ENCODE data around the gene OAF. TPM values are rescaled to one million over a fixed set of nuclear protein-coding genes. Genes with fewer than 3 reads are reported as not detected.

OAF gene
- total and polyA plus RNA-seq, 2 donors, result 4.9 to 5.3 TPM

DNA sequence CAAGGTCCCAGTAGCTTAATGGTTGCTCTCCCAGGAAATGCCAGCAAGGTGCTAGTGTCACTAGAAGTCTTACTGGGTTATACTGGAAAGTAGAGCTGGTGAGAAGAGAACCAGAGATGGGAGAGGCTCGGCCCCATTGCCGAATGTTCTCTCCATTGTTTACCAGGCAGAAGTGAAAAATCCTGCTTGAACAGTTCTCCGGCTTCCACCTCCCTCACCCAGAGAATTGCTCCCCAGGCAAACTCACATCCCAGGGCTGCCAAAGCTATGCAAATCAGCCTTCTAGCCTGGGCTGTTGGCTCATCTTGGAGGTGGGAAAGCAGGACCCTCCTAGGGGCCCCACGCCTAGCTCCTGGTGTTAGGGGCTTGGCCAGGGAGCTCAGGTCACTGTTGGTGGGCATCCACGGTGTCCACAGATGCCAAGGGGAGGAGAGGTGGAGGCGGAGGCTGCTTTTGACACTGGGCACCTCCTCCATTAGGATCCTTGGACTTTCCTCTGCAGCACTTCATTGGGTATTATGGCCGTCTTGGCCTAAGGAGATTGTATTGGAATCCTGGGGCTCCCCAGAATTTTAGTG lies 49.2 kb downstream of the OAF start:
- H3K27me3 ChIP-seq (ENCODE audit: control insufficient read depth in 2 of 2, insufficient read depth in 1 of 2, low read length in 1 of 2), result peaks cover 0 to 24% of the 10 kb centered on the region in 2 donors
- no peaks in the 10 kb centered on the region for H3K36me3 ChIP-seq (ENCODE audit: control insufficient read depth in 2 of 2, insufficient read depth in 2 of 2, low read length in 1 of 2)

DNA sequence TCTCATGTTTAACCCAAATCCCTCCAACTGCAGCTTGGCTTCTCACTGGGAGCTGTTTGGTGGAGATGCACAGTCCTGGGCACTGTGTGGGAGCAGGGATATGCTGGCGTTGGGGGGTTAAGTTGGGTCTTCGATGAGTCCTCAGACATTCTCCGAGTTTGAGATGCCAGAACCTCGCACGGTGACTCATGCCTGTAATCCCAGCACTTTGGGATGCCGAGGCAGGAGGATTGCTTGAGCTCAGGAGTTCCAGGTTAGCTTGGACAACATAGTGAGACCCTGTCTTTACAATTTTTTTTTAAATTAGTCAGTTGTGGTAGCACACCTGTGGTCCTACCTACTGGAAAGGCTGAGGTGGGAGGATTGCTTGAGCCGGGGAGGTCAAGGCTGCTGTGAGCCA lies 49.8 kb downstream of the OAF start:
- Histone ChIP-seq H3K36me3 (ENCODE audit: control insufficient read depth in 2 of 2, insufficient read depth in 2 of 2, low read length in 1 of 2) (no peaks in the 10 kb centered on the region), H3K27ac (ENCODE audit: low read depth in 1 of 2, low read length in 1 of 2) (no peak overlapping the region), H3K9me3 (ENCODE audit: control insufficient read depth in 2 of 2, insufficient read depth in 1 of 2, low read length in 1 of 2) (no peaks in the 10 kb centered on the region), H3K4me1 (ENCODE audit: control insufficient read depth in 2 of 2, insufficient read depth in 2 of 2, low read length in 2 of 2) (no peaks in the 10 kb centered on the region), H3K4me3 (ENCODE audit: low read length in 2 of 2) (no peak overlapping the region), H3K27me3 (ENCODE audit: control insufficient read depth in 2 of 2, insufficient read depth in 1 of 2, low read length in 1 of 2) (peaks cover 0 to 20% of the 10 kb centered on the region in 2 donors)
- DNase-seq (ENCODE audit: low read depth in 6 of 9, low spot score in 9 of 9), result no peak
- 94% methylated on average over 7 of the region's 7 CpGs for WGBS

More for the DNA sequence above, 49.2 kb downstream of the OAF start:
- no peak for DNase-seq (ENCODE audit: low read depth in 6 of 9, low spot score in 9 of 9)
- WGBS, result 91% methylated on average over 7 of the region's 7 CpGs
- Histone ChIP-seq H3K9me3 (ENCODE audit: control insufficient read depth in 2 of 2, insufficient read depth in 1 of 2, low read length in 1 of 2) (no peaks in the 10 kb centered on the region), H3K4me3 (ENCODE audit: low read length in 2 of 2) (no peak overlapping the region), H3K27ac (ENCODE audit: low read depth in 1 of 2, low read length in 1 of 2) (no peak overlapping the region), H3K4me1 (ENCODE audit: control insufficient read depth in 2 of 2, insufficient read depth in 2 of 2, low read length in 2 of 2) (peaks cover 0 to 1% of the 10 kb centered on the region in 2 donors)

DNA sequence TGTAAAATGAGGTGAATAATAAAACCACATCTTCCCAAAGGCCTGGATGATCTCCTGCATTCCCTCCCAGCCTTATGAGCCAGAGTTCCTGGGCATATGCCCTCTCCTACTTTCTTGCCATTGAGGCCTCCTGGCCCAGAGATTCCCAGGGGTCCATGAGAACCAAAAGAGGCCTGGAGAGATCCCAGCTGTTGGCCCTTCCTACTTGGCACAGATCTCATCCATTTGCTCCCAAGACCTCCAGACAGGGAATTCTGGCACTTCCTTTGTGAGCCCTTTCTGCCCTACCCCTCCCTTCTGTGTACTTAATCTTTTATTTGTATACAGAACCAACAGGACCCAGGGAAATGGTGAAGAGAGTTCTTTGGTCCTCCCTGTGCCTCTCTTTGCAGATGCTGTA lies 50.5 kb downstream of the OAF start:
- no peak overlapping the region for H3K27ac ChIP-seq (ENCODE audit: low read depth in 1 of 2, low read length in 1 of 2)
- no peaks in the 10 kb centered on the region for H3K4me1 ChIP-seq (ENCODE audit: control insufficient read depth in 2 of 2, insufficient read depth in 2 of 2, low read length in 2 of 2)
- no peaks in the 10 kb centered on the region for H3K36me3 ChIP-seq (ENCODE audit: control insufficient read depth in 2 of 2, insufficient read depth in 2 of 2, low read length in 1 of 2)
- H3K27me3 ChIP-seq (ENCODE audit: control insufficient read depth in 2 of 2, insufficient read depth in 1 of 2, low read length in 1 of 2), result peaks cover 0 to 15% of the 10 kb centered on the region in 2 donors
- no peak overlapping the region for H3K4me3 ChIP-seq (ENCODE audit: low read length in 2 of 2)
- no peak for DNase-seq (ENCODE audit: low read depth in 6 of 9, low spot score in 9 of 9)
- H3K9me3 ChIP-seq (ENCODE audit: control insufficient read depth in 2 of 2, insufficient read depth in 1 of 2, low read length in 1 of 2), result no peaks in the 10 kb centered on the region

GRCh38 chr11:120261931-120262330 lies 51.1 kb downstream of the OAF start:
- Histone ChIP-seq H3K27me3 (ENCODE audit: control insufficient read depth in 2 of 2, insufficient read depth in 1 of 2, low read length in 1 of 2) (peaks cover 0 to 11% of the 10 kb centered on the region in 2 donors), H3K27ac (ENCODE audit: low read depth in 1 of 2, low read length in 1 of 2) (no peak overlapping the region), H3K36me3 (ENCODE audit: control insufficient read depth in 2 of 2, insufficient read depth in 2 of 2, low read length in 1 of 2) (no peaks in the 10 kb centered on the region), H3K9me3 (ENCODE audit: control insufficient read depth in 2 of 2, insufficient read depth in 1 of 2, low read length in 1 of 2) (no peaks in the 10 kb centered on the region), H3K4me1 (ENCODE audit: control insufficient read depth in 2 of 2, insufficient read depth in 2 of 2, low read length in 2 of 2) (no peaks in the 10 kb centered on the region), H3K4me3 (ENCODE audit: low read length in 2 of 2) (no peak overlapping the region)
- DNase-seq (ENCODE audit: low read depth in 6 of 9, low spot score in 9 of 9), result no peak
- WGBS, result 81% methylated on average over 3 of the region's 3 CpGs

DNA sequence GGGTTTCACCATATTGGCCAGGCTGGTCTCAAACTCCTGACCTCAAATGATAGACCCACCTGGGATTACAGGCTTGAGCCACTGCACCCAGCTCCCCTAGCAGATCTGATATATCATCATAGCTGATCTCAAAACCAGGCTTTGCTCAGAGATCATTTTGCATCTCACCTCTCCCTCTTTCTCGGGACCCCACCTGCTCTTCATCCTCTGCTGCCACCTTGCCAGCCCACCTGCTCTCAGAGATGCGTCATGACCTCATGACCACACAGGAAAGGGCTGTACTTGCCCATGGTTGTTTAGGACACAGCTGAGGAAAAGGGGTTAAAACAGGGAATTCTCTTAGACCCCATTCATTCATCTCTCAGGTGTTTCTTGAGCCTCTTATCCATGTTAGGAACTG lies 56.5 kb downstream of the OAF start:
- DNase-seq (ENCODE audit: low read depth in 6 of 9, low spot score in 9 of 9), result no peak
- Histone ChIP-seq H3K9me3 (ENCODE audit: control insufficient read depth in 2 of 2, insufficient read depth in 1 of 2, low read length in 1 of 2) (no peaks in the 10 kb centered on the region), H3K36me3 (ENCODE audit: control insufficient read depth in 2 of 2, insufficient read depth in 2 of 2, low read length in 1 of 2) (no peaks in the 10 kb centered on the region), H3K4me3 (ENCODE audit: low read length in 2 of 2) (no peak overlapping the region), H3K27me3 (ENCODE audit: control insufficient read depth in 2 of 2, insufficient read depth in 1 of 2, low read length in 1 of 2) (peaks cover 0 to 4% of the 10 kb centered on the region in 2 donors), H3K4me1 (ENCODE audit: control insufficient read depth in 2 of 2, insufficient read depth in 2 of 2, low read length in 2 of 2) (no peaks in the 10 kb centered on the region), H3K27ac (ENCODE audit: low read depth in 1 of 2, low read length in 1 of 2) (no peak overlapping the region)
- WGBS, result 45% methylated on average over 2 of the region's 2 CpGs

- no peak for DNase-seq (ENCODE audit: low read depth in 6 of 9, low spot score in 9 of 9)
- Histone ChIP-seq H3K4me1 (ENCODE audit: control insufficient read depth in 2 of 2, insufficient read depth in 2 of 2, low read length in 2 of 2) (no peaks in the 10 kb centered on the region), H3K27me3 (ENCODE audit: control insufficient read depth in 2 of 2, insufficient read depth in 1 of 2, low read length in 1 of 2) (peaks cover 0 to 4% of the 10 kb centered on the region in 2 donors), H3K36me3 (ENCODE audit: control insufficient read depth in 2 of 2, insufficient read depth in 2 of 2, low read length in 1 of 2) (no peaks in the 10 kb centered on the region), H3K9me3 (ENCODE audit: control insufficient read depth in 2 of 2, insufficient read depth in 1 of 2, low read length in 1 of 2) (no peaks in the 10 kb centered on the region), H3K27ac (ENCODE audit: low read depth in 1 of 2, low read length in 1 of 2) (no peak overlapping the region), H3K4me3 (ENCODE audit: low read length in 2 of 2) (no peak overlapping the region)
- WGBS, result 92% methylated on average over 5 of the region's 5 CpGs
Measured at GRCh38 chr11:120268686-120269085, 57.9 kb downstream of the OAF start.

DNA sequence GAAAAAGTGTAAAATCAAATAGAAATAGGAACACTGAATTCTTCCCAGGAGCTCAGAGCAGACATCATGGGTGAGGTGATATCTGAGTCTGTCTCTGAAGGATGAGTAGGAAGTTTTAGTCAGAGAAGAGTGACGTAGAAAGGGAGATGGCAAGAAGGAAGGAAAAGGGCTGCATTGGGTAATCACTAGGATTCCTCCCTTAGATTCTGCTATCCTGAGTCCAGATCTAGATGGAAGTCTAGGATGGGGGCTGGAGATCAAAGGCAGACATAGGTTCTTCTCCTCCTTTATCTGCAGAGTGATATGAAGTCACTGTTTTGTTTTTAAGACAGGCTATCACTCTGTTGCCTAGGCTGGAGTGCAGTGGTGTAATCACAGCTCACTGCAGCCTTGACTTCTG lies 59.6 kb downstream of the OAF start:
- H3K4me3 ChIP-seq (ENCODE audit: low read length in 2 of 2), result no peak overlapping the region
- DNase-seq (ENCODE audit: low read depth in 6 of 9, low spot score in 9 of 9), result no peak
- no peaks in the 10 kb centered on the region for H3K4me1 ChIP-seq (ENCODE audit: control insufficient read depth in 2 of 2, insufficient read depth in 2 of 2, low read length in 2 of 2)
- H3K36me3 ChIP-seq (ENCODE audit: control insufficient read depth in 2 of 2, insufficient read depth in 2 of 2, low read length in 1 of 2), result no peaks in the 10 kb centered on the region
- WGBS, result 95% methylated on average over 1 of the region's 1 CpG
- H3K27ac ChIP-seq (ENCODE audit: low read depth in 1 of 2, low read length in 1 of 2), result no peak overlapping the region
- H3K27me3 ChIP-seq (ENCODE audit: control insufficient read depth in 2 of 2, insufficient read depth in 1 of 2, low read length in 1 of 2), result peaks cover 0 to 2% of the 10 kb centered on the region in 2 donors
- no peaks in the 10 kb centered on the region for H3K9me3 ChIP-seq (ENCODE audit: control insufficient read depth in 2 of 2, insufficient read depth in 1 of 2, low read length in 1 of 2)

- Histone ChIP-seq H3K4me3 (ENCODE audit: low read length in 2 of 2) (no peak overlapping the region), H3K27me3 (ENCODE audit: control insufficient read depth in 2 of 2, insufficient read depth in 1 of 2, low read length in 1 of 2) (peaks cover 0 to 5% of the 10 kb centered on the region in 2 donors), H3K4me1 (ENCODE audit: control insufficient read depth in 2 of 2, insufficient read depth in 2 of 2, low read length in 2 of 2) (no peaks in the 10 kb centered on the region), H3K36me3 (ENCODE audit: control insufficient read depth in 2 of 2, insufficient read depth in 2 of 2, low read length in 1 of 2) (no peaks in the 10 kb centered on the region), H3K27ac (ENCODE audit: low read depth in 1 of 2, low read length in 1 of 2) (no peak overlapping the region), H3K9me3 (ENCODE audit: control insufficient read depth in 2 of 2, insufficient read depth in 1 of 2, low read length in 1 of 2) (no peaks in the 10 kb centered on the region)
- WGBS, result 95% methylated on average over 5 of the region's 5 CpGs
- DNase-seq (ENCODE audit: low read depth in 6 of 9, low spot score in 9 of 9), result no peak
Measured at GRCh38 chr11:120271672-120272071, 60.8 kb downstream of the OAF start.

GRCh38 chr11:120272303-120272702 lies 61.5 kb downstream of the OAF start:
- H3K27ac ChIP-seq (ENCODE audit: low read depth in 1 of 2, low read length in 1 of 2), result no peak overlapping the region
- no peaks in the 10 kb centered on the region for H3K4me1 ChIP-seq (ENCODE audit: control insufficient read depth in 2 of 2, insufficient read depth in 2 of 2, low read length in 2 of 2)
- 97% methylated on average over 2 of the region's 2 CpGs for WGBS
- no peak overlapping the region for H3K4me3 ChIP-seq (ENCODE audit: low read length in 2 of 2)
- H3K36me3 ChIP-seq (ENCODE audit: control insufficient read depth in 2 of 2, insufficient read depth in 2 of 2, low read length in 1 of 2), result no peaks in the 10 kb centered on the region
- peaks cover 0 to 5% of the 10 kb centered on the region in 2 donors for H3K27me3 ChIP-seq (ENCODE audit: control insufficient read depth in 2 of 2, insufficient read depth in 1 of 2, low read length in 1 of 2)
- H3K9me3 ChIP-seq (ENCODE audit: control insufficient read depth in 2 of 2, insufficient read depth in 1 of 2, low read length in 1 of 2), result no peaks in the 10 kb centered on the region
- no peak for DNase-seq (ENCODE audit: low read depth in 6 of 9, low spot score in 9 of 9)

Data from thymus (tissue), 11 donors.